Kidney tubule cell (primary cell): Measurements from ENCODE around the gene DCC.

Source experiments
- DNase-seq: peaks from one replicate; pipeline ENCODE4 v3.0.0-alpha.2; 2018; ENCODE audit warnings: low spot score

The DCC gene

GRCh38 chr18:52602820-52603219, 262.8 kb downstream of the DCC start:
- no peak for DNase-seq

DNA sequence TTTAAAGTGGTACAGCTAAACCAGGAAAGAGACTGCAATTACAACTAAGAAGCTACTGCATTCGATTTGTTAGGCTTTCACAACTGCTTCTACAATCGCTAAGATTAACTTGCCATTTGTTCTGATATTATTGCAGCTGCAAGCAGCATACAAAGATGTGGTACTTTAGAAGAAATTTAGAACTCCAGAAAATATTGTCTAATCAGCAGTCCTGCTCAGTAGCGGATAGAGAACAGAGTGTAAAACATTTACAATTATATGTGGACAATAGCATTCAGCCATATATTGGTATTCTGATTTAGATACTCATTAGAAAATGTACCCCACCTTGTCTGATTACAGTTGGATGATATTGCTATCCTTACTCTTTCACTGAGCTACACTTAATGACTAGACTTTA, 265.3 kb downstream of the DCC start:
- no peak for DNase-seq

GRCh38 chr18:52607985-52608384, 268.0 kb downstream of the DCC start:
- no peak for DNase-seq

GRCh38 chr18:52610451-52611115, 270.6 kb downstream of the DCC start:
- no peak for DNase-seq

GRCh38 chr18:52612406-52612805, 272.4 kb downstream of the DCC start:
- no peak for DNase-seq

- DNase-seq, result no peak
Measured at GRCh38 chr18:52615321-52615720, 275.3 kb downstream of the DCC start.

- no peak for DNase-seq
Measured at GRCh38 chr18:52615943-52616342, 275.9 kb downstream of the DCC start.

DNA sequence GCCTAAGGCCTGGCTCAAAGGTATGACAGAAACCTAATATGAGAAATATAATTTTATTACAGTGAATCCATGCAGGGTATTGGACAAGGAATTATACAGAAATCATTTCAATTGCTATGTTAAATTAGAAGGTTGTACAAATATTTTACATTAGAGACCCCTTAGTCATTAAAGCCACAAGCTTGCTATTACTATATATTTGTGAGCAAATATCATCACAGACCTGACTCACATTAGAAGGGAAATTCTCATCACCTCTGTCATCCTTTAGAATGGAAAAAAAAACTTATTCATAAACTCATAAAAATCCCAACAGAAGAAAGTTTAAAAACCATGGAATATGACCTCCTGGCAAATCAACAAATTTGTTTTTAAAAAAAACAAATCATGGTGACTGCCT, 277.9 kb downstream of the DCC start:
- no peak for DNase-seq

DNA sequence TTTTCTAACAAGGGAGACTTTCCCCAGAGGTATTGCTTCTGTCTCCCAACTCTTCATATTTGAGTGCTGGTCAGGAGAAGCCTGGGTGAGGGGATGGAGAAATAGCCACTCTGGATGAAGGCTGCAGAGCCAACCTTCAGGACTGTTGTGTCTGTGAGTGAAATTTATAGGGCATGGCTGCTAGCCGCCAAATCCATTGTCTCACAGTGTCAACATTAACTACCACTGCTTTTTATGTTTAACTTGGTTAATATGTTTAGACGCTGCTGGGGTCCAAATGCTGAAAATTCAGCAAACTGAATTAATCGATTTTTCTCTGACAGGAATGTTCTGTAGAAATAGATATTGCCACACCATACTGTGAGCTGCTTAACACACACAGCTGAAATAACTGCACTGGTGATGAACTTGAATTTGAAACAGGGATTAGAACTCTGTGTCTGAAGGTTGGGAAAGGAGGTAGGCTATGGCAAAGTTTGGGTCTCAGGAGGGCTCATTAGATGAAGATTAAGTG, 281.0 kb downstream of the DCC start:
- no peak for DNase-seq

DNA sequence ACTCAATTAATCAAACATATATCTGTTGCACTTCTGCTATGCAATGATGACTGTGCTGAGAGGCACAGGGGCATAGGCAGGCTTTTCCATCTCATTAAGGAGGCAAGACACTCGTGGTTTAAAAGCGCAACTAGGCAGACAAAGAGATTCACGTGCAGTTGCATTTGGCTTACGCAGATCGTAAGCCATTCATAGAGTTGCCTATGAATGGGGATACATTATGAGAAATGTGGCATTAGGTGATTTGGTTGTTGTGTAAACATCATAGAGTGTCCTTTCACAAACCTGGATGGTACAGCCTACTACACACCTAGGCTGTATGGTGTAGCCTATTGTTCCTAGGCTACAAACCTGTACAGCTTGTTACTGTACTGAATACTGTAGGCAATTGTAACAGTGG, 284.7 kb downstream of the DCC start:
- no peak for DNase-seq

GRCh38 chr18:52636536-52636935, 296.5 kb downstream of the DCC start:
- no peak for DNase-seq

DNA sequence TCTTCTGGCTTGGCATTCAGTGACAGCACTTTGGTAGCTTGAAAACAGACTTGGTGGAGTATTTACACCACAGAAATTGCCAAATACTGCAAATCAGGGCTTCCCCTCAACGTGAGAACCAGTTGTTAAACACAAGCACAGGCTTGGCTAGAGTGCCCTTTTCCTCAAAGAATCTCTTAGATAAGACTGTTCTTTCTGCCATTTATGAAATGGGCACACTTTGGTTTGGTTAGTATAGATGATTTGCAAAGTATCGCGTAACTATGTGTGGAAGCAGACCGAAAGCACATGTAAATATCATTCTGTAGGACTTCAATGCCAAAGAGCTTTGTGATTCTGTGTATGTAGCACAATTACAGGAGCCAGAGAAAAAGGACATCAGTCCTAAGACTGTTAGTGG, 308.2 kb downstream of the DCC start:
- DNase-seq, result no peak

DNA sequence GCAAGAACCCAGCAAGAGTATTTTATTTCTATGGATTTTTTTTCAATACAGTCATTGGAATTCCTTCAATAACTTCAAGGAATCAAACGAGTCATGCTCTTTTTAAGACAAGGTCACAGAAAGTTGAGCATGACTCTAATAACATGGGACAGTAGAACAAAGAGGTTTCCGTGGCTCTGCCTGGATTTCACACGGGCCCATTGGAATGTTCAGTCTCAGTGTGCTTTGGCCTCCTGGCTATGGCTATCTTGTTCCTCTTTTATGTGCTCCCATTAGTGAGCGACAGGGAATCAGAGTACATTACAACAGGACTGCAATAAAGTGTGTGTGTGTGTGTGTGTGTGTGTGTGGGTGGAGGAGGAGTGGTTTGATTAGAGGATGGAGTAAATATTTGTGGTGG, 312.4 kb downstream of the DCC start:
- DNase-seq, result peak; percentile 3

DNA sequence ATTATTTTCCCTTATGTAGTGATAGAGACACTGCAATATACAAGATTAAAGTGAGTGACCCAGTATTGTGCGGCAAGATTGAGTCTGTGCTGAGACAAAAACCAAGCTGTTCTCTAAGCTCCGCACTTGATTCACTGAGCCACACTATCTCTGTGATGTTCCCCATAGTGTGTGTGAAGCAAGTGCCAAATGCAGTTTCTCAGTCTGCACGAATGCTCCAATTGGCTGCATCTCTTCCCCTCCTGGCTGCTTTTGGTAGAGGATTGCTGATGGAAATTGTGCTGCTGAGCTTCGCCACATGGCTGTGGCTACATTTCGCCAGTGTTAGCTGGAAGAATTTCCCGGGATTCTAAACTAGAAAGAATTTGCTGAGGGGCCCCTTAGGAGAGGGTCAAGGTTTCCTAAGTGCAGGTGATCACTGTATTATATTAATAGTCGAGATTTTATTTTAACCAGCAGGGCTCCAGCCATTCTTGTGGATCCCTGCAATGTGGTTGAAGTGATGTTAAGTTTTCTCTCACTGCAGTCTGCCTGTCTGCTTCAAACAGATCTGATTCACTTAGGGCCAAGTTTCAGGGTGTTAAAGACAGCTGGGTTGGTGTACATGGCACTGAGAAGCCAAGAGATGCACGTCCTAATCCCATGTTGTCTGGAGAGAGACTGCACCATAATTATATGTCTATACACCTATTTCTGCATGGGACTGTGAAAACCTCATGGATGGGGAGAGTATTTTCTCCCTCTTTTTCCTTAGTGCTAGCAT, 317.2 kb downstream of the DCC start:
- DNase-seq, result no peak

DNA sequence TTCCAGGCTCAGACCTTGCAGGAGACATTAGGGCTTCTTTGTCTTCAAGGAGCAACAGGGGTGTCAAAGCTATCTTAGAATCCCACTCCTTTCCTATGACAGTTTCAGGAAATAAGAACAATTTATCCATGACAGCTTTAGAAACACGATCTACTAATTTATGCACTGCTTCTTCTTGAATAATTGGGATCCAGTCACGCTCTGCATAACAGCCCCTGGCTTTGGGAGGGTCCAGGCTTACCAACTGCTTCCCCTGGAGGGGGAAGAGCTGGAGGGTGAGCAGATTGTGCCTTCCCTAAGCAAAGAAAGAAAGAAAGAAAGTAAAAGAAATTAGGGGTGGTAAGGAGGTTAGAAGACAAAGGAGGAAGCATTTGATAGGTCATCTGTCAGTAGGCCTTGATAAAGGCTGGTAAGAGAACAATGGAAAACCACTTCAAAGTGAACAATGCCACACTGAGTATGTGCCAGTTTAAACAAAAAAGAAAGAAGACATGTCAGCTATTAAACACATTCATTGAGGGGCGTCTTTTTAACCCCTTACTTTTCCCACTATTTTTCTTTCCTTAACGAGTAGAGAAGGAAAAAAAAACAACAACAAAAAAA, 327.6 kb downstream of the DCC start:
- DNase-seq, result no peak

- peak; percentile 6 for DNase-seq
Measured at GRCh38 chr18:52670896-52671295, 330.9 kb downstream of the DCC start.

- no peak for DNase-seq
Measured at GRCh38 chr18:52678034-52678433, 338.0 kb downstream of the DCC start.

DNA sequence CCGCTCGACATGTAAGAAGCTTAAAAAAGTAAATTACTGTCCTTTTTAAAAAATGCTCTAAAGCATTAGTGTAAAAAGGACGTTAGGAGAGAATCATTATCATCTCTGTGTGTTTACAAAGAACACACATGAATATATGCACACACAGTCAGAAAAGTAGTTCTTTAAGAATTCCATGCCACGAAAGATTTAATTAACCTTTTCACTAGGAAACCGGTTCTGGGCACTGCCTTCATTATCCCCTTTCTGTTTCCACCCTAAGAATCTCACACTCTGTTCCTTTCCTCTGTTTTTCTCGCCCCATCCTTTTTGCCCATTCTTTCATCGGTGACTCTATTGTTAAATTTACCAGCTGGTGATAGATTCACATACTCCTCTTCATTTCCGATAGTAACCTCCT, 338.6 kb downstream of the DCC start:
- no peak for DNase-seq

DNA sequence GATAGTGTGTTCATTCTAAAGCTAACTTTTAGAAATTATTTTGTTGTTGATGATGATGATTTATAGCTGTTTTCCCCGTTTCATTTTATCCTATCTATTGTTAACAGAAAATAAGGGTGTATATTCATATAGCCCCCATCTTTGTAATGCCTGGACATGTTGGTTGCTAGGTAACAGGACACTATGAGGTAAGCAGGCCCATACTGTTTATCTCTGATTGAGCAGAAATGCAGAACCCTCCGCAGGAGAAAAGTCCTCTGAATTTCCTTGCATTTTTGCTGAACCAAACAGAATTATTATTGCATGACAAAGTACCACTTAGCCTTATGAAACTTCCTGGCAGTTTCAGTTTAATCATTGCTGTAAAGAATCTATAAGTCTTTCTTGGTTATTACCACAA, 339.4 kb downstream of the DCC start:
- DNase-seq, result no peak

GRCh38 chr18:52682260-52682659, 342.3 kb downstream of the DCC start:
- DNase-seq, result no peak

DNA sequence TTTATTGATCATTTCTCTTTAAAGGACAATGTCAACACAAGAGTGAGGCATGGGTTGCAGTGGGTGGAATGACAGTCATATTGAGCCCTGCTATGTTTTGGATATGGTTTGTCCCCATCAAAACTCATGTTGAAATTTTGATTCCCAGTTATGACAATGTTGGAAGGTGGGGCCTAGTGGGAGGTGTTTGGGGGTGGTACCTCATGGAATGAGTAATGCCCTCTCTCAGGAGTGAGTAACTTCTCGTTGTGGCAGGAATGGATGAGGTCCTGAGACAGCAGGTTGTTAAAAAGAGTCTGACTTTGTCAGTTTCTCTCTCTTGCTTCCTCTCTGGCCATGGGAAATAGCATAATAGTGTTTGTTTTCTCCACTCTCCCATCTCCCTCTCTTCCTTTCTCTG, 345.3 kb downstream of the DCC start:
- DNase-seq, result no peak

- DNase-seq, result no peak
Measured at GRCh38 chr18:52691841-52692240, 351.8 kb downstream of the DCC start.

DNA sequence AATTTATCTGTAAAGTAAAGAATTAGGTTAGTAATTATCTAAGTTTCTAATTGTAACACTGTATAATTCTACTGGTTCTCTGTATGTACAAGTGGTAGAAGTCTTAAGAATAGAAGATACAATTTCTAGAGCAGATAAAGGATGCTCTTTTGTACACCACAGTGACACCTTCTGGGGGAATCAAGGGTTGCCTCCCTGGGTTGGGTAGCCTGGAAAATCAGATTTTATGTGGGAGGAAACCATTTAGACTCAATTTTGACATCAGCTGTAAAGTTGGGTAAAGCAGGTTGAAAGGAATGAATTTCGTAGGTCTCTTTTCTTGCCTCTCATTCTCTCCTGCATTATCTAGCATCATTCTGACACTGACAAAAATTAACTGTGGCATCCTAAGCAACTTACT, 354.8 kb downstream of the DCC start:
- DNase-seq, result peak; percentile 19
